ENCODE measurements around the gene ANKDD1A. TPM values are rescaled to one million over a fixed set of nuclear protein-coding genes. Genes with fewer than 3 reads are reported as not detected.

The ANKDD1A gene
- total RNA-seq, result 17.7 TPM

GRCh38 chr15:64911311-64912186 lies at the start of gene ANKDD1A:
TSS of gene ANKDD1A (plus strand) at chr15:64911902. CDS start at chr15:64911931, 29 bp downstream.
- Histone ChIP-seq H3K27ac (peak within 1 kb of the TSS; percentile 63), H3K4me1 (peaks cover 17% of the 10 kb centered on the region), H3K4me3 (peak within 1 kb of the TSS; percentile 55 to 70), H3K9me3 (no peaks in the 10 kb centered on the region), H3K27me3 (no peaks in the 10 kb centered on the region), H3K36me3 (no peaks in the 10 kb centered on the region)
- intact Hi-C loops (cut with DNase I), result no loop called here
- TF ChIP-seq POLR2A (IDR thresholded peaks at IDR 0.05) (peak in 1 of 2 donors; percentile 18), POLR2AphosphoS5 (IDR thresholded peaks at IDR 0.05; ENCODE audit: insufficient read depth in 1 of 2, low read depth in 1 of 2) (peak in 1 of 2 donors; percentile 84), CTCF (IDR thresholded peaks at IDR 0.05) (no peak)
- DNase-seq (ENCODE audit: extremely low spot score in 2 of 2), result peak in 1 of 2 donors; percentile 87

DNA sequence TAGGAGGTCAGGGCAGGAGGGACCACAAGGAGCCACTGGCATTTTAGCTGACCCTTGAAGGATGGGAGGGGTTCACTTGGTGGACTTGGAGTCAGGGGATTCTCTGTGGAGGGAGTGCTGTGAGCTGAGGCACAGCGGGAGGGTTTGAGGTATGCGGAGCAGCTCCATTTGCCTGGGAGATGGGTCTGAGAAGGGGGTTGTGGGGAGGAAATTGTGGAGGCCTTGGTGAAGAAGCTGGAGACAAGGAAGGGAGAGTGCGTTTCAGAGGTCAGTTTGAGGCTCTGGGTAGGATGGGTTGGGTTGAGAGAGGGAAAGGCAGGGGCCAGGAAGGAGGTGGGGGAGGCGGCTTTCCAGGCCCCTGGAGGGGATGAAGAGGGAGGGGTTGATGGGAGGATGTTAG lies 49.7 kb upstream of the ANKDD1A start:
- no peak overlapping the region for H3K4me3 ChIP-seq
- peak overlapping the region; percentile 69 for H3K27ac ChIP-seq
- TF ChIP-seq CTCF (IDR thresholded peaks at IDR 0.05) (no peak), POLR2AphosphoS5 (IDR thresholded peaks at IDR 0.05; ENCODE audit: insufficient read depth in 1 of 2, low read depth in 1 of 2) (no peak), POLR2A (IDR thresholded peaks at IDR 0.05) (no peak)
- no peak for DNase-seq (ENCODE audit: extremely low spot score in 2 of 2)
- H3K36me3 ChIP-seq, result peaks cover 0 to 37% of the 10 kb centered on the region in 2 donors
- peaks cover 66% of the 10 kb centered on the region for H3K4me1 ChIP-seq
- intact Hi-C loops (cut with DNase I), result no loop called here
- no peaks in the 10 kb centered on the region for H3K27me3 ChIP-seq
- no peaks in the 10 kb centered on the region for H3K9me3 ChIP-seq

- intact Hi-C loops (cut with DNase I), result no loop called here
- peaks cover 0 to 37% of the 10 kb centered on the region in 2 donors for H3K36me3 ChIP-seq
- no peak overlapping the region for H3K27ac ChIP-seq
- H3K9me3 ChIP-seq, result no peaks in the 10 kb centered on the region
- peaks cover 63% of the 10 kb centered on the region for H3K4me1 ChIP-seq
- no peak for DNase-seq (ENCODE audit: extremely low spot score in 2 of 2)
- no peak overlapping the region for H3K4me3 ChIP-seq
- no peak for TF ChIP-seq CTCF (IDR thresholded peaks at IDR 0.05)
- TF ChIP-seq POLR2AphosphoS5 (IDR thresholded peaks at IDR 0.05; ENCODE audit: insufficient read depth in 1 of 2, low read depth in 1 of 2), result no peak
- no peak for TF ChIP-seq POLR2A (IDR thresholded peaks at IDR 0.05)
- no peaks in the 10 kb centered on the region for H3K27me3 ChIP-seq
Observed at GRCh38 chr15:64862408-64862807, 49.3 kb upstream of the ANKDD1A start.

GRCh38 chr15:64864068-64864467 lies 47.6 kb upstream of the ANKDD1A start:
- intact Hi-C loops (cut with DNase I), result no loop called here
- H3K9me3 ChIP-seq, result no peaks in the 10 kb centered on the region
- no peaks in the 10 kb centered on the region for H3K27me3 ChIP-seq
- H3K4me3 ChIP-seq, result no peak overlapping the region
- DNase-seq (ENCODE audit: extremely low spot score in 2 of 2), result no peak
- peaks cover 46% of the 10 kb centered on the region for H3K4me1 ChIP-seq
- H3K36me3 ChIP-seq, result peaks cover 0 to 37% of the 10 kb centered on the region in 2 donors
- no peak for TF ChIP-seq CTCF (IDR thresholded peaks at IDR 0.05)
- TF ChIP-seq POLR2A (IDR thresholded peaks at IDR 0.05), result no peak
- TF ChIP-seq POLR2AphosphoS5 (IDR thresholded peaks at IDR 0.05; ENCODE audit: insufficient read depth in 1 of 2, low read depth in 1 of 2), result no peak
- H3K27ac ChIP-seq, result peak overlapping the region; percentile 6

Measured in vagina (tissue), 2 donors.